Stimulated activated CD4-positive, alpha-beta T cell treated with anti-CD3 and anti-CD28 coated beads, Interleukin-4, amount 100 ng/mL, for 48 hours (primary cell): ENCODE measurements around the gene FBXO2.

Experiments used
- DNase-seq, 2 donors: peaks; one replicate each; pipeline ENCODE4 v3.0.0-alpha.2; 2020; ENCODE audit warnings: low read depth in 2 of 2

Gene FBXO2

GRCh38 chr1:11654137-11654938 lies at the start of gene FBXO2, which contains the start of gene FBXO44:
TSS of gene FBXO2 (minus strand) at chr1:11654429. CDS start at chr1:11654340, 89 bp downstream.
TSS of gene FBXO44 (plus strand) at chr1:11654877. CDS start at chr1:11655836, 959 bp downstream.
- peak; percentile 60 to 61 for DNase-seq

- DNase-seq, result no peak
These were observed 49.3 kb upstream of the FBXO2 start for GRCh38 chr1:11703357-11704193.

GRCh38 chr1:11701981-11702803 lies 48.0 kb upstream of the FBXO2 start:
- DNase-seq, result no peak

- no peak for DNase-seq
These were observed 47.3 kb upstream of the FBXO2 start for GRCh38 chr1:11701551-11701961.

GRCh38 chr1:11700601-11701467 lies 46.6 kb upstream of the FBXO2 start:
- no peak for DNase-seq

GRCh38 chr1:11697893-11698210 lies 43.6 kb upstream of the FBXO2 start:
- DNase-seq, result no peak

- no peak for DNase-seq
These were observed 43.1 kb upstream of the FBXO2 start for GRCh38 chr1:11697188-11697892.

- no peak for DNase-seq
These were observed 41.6 kb upstream of the FBXO2 start for GRCh38 chr1:11695861-11696260.

GRCh38 chr1:11693917-11694316 lies 39.7 kb upstream of the FBXO2 start:
- no peak for DNase-seq

- DNase-seq, result peak; percentile 22 to 26
These were observed 38.9 kb upstream of the FBXO2 start for GRCh38 chr1:11693024-11693590.

GRCh38 chr1:11691928-11692711 lies 37.9 kb upstream of the FBXO2 start:
- no peak for DNase-seq

- no peak for DNase-seq
These were observed 37.2 kb upstream of the FBXO2 start, which contains the start of gene DRAXIN for GRCh38 chr1:11691302-11691914. TSS of gene DRAXIN (plus strand) at chr1:11691710. CDS start at chr1:11706259, 14,549 bp downstream.

- DNase-seq, result no peak
These were observed 36.4 kb upstream of the FBXO2 start for GRCh38 chr1:11690397-11691301.

GRCh38 chr1:11688506-11688905 lies 34.3 kb upstream of the FBXO2 start:
- DNase-seq, result no peak

- no peak for DNase-seq
These were observed 31.1 kb upstream of the FBXO2 start for GRCh38 chr1:11685210-11685752.

GRCh38 chr1:11684070-11684469 lies 29.8 kb upstream of the FBXO2 start:
- DNase-seq, result no peak

GRCh38 chr1:11682799-11683198 lies 28.6 kb upstream of the FBXO2 start:
- DNase-seq, result no peak
